SK-N-SH treated with all-trans-retinoic acid at 6 μM for 48 hours (cell line): ENCODE measurements around the gene UNC45B.

Experiments used
- ATAC-seq: fragments of 200-7000 bp; cut with Tn5 transposase; 3 replicates; pipeline ENCODE4 v1.9.1; 2020; ENCODE audit warnings: mild to moderate bottlenecking, moderate library complexity
- ARNTL ChIP-seq: fragments of 450-650 bp; formaldehyde crosslinking; IDR thresholded peaks from 2 replicates; pipeline ENCODE4 v1.5.0; 2020; ENCODE audit warnings: low read depth, mild to moderate bottlenecking, moderate library complexity, borderline replicate concordance
- BACH2 ChIP-seq: fragments of 250-450 bp; sonication (Bioruptor Pico); IDR thresholded peaks from 2 replicates; pipeline ENCODE4 v1.9.0; 2021; ENCODE audit warnings: mild to moderate bottlenecking, borderline replicate concordance
- CREB5 ChIP-seq: fragments of 250-450 bp; sonication (Bioruptor Pico); IDR thresholded peaks from 2 replicates; pipeline ENCODE4 v1.5.1; 2020; ENCODE audit warnings: low read depth, mild to moderate bottlenecking, moderate library complexity
- CSDC2 ChIP-seq: fragments of 250-450 bp; sonication (Bioruptor Pico); IDR thresholded peaks from 2 replicates; pipeline ENCODE4 v1.5.0; 2020; ENCODE audit warnings: mild to moderate bottlenecking, moderate library complexity
- CSRNP3 ChIP-seq: fragments of 250-450 bp; sonication (Bioruptor Pico); IDR thresholded peaks from 2 replicates; pipeline ENCODE4 v1.5.1; 2021; ENCODE audit warnings: mild to moderate bottlenecking, moderate library complexity
- ESRRG ChIP-seq: fragments of 250-450 bp; sonication (Bioruptor Pico); IDR thresholded peaks from 2 replicates; pipeline ENCODE4 v1.6.1; 2021; ENCODE audit warnings: mild to moderate bottlenecking
- ISL1 ChIP-seq: fragments of 250-450 bp; sonication (Bioruptor Pico); IDR thresholded peaks from 2 replicates; pipeline ENCODE4 v2.1.2; 2022; ENCODE audit warnings: mild to moderate bottlenecking, moderate library complexity
- OSR1 ChIP-seq: fragments of 250-450 bp; sonication (Bioruptor Pico); IDR thresholded peaks from 2 replicates; pipeline ENCODE4 v1.8.0; 2022; ENCODE audit warnings: moderate library complexity, mild to moderate bottlenecking, inconsistent platforms
- PATZ1 ChIP-seq: fragments of 250-450 bp; sonication (Bioruptor Pico); IDR thresholded peaks from 2 replicates; pipeline ENCODE4 v1.8.0; 2020; ENCODE audit warnings: mild to moderate bottlenecking, moderate library complexity, borderline replicate concordance
- POU6F1 ChIP-seq: fragments of 250-450 bp; sonication (Bioruptor Pico); IDR thresholded peaks from 2 replicates; pipeline ENCODE4 v1.8.0; 2021; ENCODE audit warnings: low read depth, mild to moderate bottlenecking, moderate library complexity, borderline replicate concordance
- PPARA ChIP-seq: fragments of 250-450 bp; sonication (Bioruptor Pico); IDR thresholded peaks from 2 replicates; pipeline ENCODE4 v1.5.0; 2020; ENCODE audit warnings: mild to moderate bottlenecking, borderline replicate concordance
- RARB ChIP-seq: fragments of 250-450 bp; sonication (Bioruptor Pico); IDR thresholded peaks from 2 replicates; pipeline ENCODE4 v1.8.0; 2021; ENCODE audit warnings: mild to moderate bottlenecking, moderate library complexity
- SNAI2 ChIP-seq: fragments of 250-450 bp; sonication (Bioruptor Pico); IDR thresholded peaks from 2 replicates; pipeline ENCODE4 v1.5.0; 2020; ENCODE audit warnings: mild to moderate bottlenecking, moderate library complexity
- TCF4 ChIP-seq: fragments of 250-450 bp; sonication (Bioruptor Pico); IDR thresholded peaks from 2 replicates; pipeline ENCODE4 v1.8.0; 2021; ENCODE audit warnings: mild to moderate bottlenecking, moderate library complexity, borderline replicate concordance
- TOX ChIP-seq: fragments of 250-450 bp; sonication (Bioruptor Pico); IDR thresholded peaks from 2 replicates; pipeline ENCODE4 v1.8.0; 2021; ENCODE audit warnings: mild to moderate bottlenecking, moderate library complexity, borderline replicate concordance
- ZFP3 ChIP-seq: fragments of 250-450 bp; sonication (Bioruptor Pico); IDR thresholded peaks from 2 replicates; pipeline ENCODE4 v1.5.0; 2020; ENCODE audit warnings: mild to moderate bottlenecking, moderate library complexity
- ZFP30 ChIP-seq: fragments of 450-650 bp; formaldehyde crosslinking; IDR thresholded peaks from 2 replicates; pipeline ENCODE4 v1.5.0; 2022; ENCODE audit warnings: mild to moderate bottlenecking, moderate library complexity
- ZNF565 ChIP-seq: fragments of 450-650 bp; formaldehyde crosslinking; conservative IDR thresholded peaks from 2 replicates; pipeline ENCODE4 v1.5.0; 2020; ENCODE audit warnings: low read depth, mild to moderate bottlenecking, moderate library complexity
- ZNF70 ChIP-seq: fragments of 450-650 bp; formaldehyde crosslinking; IDR thresholded peaks from 2 replicates; pipeline ENCODE4 v1.5.0; 2020; ENCODE audit warnings: mild to moderate bottlenecking, moderate library complexity
- ZNF8 ChIP-seq: fragments of 450-650 bp; formaldehyde crosslinking; IDR thresholded peaks from 2 replicates; pipeline ENCODE4 v1.5.0; 2020; ENCODE audit warnings: mild to moderate bottlenecking, moderate library complexity

UNC45B gene

GRCh38 chr17:35129154-35129972, 18.3 kb upstream of the UNC45B start (continued):
- TF ChIP-seq POU6F1 (no peak), RARB (CRISPR knock-in tag) (no peak)

GRCh38 chr17:35129973-35130351, 17.7 kb upstream of the UNC45B start:
- ATAC-seq, result no peak
- TF ChIP-seq CREB5 (no peak), ARNTL (CRISPR knock-in tag) (no peak), BACH2 (CRISPR knock-in tag) (no peak), ZNF565 (CRISPR knock-in tag) (no peak), PATZ1 (CRISPR knock-in tag) (no peak), SNAI2 (CRISPR knock-in tag) (no peak), ZNF8 (CRISPR knock-in tag) (no peak), CSRNP3 (CRISPR knock-in tag) (no peak), OSR1 (no peak), ZNF70 (no peak), ZFP30 (CRISPR knock-in tag) (no peak), TCF4 (CRISPR knock-in tag) (no peak), ZFP3 (CRISPR knock-in tag) (no peak), ESRRG (CRISPR knock-in tag) (no peak), ISL1 (CRISPR knock-in tag) (no peak), TOX (no peak), CSDC2 (CRISPR knock-in tag) (no peak), RARB (CRISPR knock-in tag) (no peak), PPARA (CRISPR knock-in tag) (no peak), POU6F1 (no peak)

GRCh38 chr17:35130392-35130791, 17.2 kb upstream of the UNC45B start:
- TF ChIP-seq PATZ1 (CRISPR knock-in tag), result no peak
- no peak for TF ChIP-seq TOX
- no peak for TF ChIP-seq ISL1 (CRISPR knock-in tag)
- TF ChIP-seq RARB (CRISPR knock-in tag), result no peak
- TF ChIP-seq ZNF565 (CRISPR knock-in tag), result no peak
- TF ChIP-seq, all 23 proteins: peak for 0
- no peak for ATAC-seq
